Gastroesophageal sphincter (tissue), 4 donors: ENCODE measurements around the gene RPTOR. TPM values are rescaled to one million over a fixed set of nuclear protein-coding genes. Genes with fewer than 3 reads are reported as not detected.
A peak's percentile ranks its signal among the peaks of the same experiment; 100 is the strongest.
"Not testable (repeated sequence)": the region's sequence is repeated elsewhere in the genome, so short reads cannot be mapped to it uniquely, and the experiment has no call there.

Experiments used
- ATAC-seq: fragments of 150-250 bp; one replicate; pipeline ENCODE4 v1.9.1; 2016; ENCODE audit warnings: mild to moderate bottlenecking, moderate library complexity
- H3K27ac ChIP-seq, 4 donors: fragments of 200-600 bp; sonication (generic) in 3 of 4; 1 replicate in 3 of 4; 2 replicates in 1 of 4; pipeline ENCODE4 v1.5.1; 2016 to 2019
- H3K27me3 ChIP-seq: fragments of 200-600 bp; sonication (generic); one replicate; pipeline ENCODE4 v1.5.1; 2019
- H3K36me3 ChIP-seq, 2 donors: fragments of 200-600 bp; sonication (generic); one replicate each; pipeline ENCODE4 v1.5.1; 2019; ENCODE audit warnings: control low read depth in 1 of 2
- H3K4me1 ChIP-seq, 3 donors: fragments of 200-600 bp; sonication (generic); 1 replicate in 2 of 3; 2 replicates in 1 of 3; pipeline ENCODE4 v1.5.1; 2016 to 2019; ENCODE audit warnings: control low read depth in 2 of 3
- H3K4me3 ChIP-seq, 2 donors: fragments of 200-600 bp; sonication (generic); one replicate each; pipeline ENCODE4 v1.5.1; 2019; ENCODE audit warnings: mild to moderate bottlenecking in 1 of 2, moderate library complexity in 1 of 2
- H3K9me3 ChIP-seq, 3 donors: fragments of 200-600 bp; sonication (generic); one replicate each; pipeline ENCODE4 v1.5.1; 2017 to 2019; ENCODE audit warnings: control low read depth in 2 of 3
- CTCF ChIP-seq, 4 experiments: fragments of 200-600 bp in 2 of 4; fragments of 450-650 bp in 2 of 4; sonication (generic) in 1 of 4; IDR thresholded peaks; one replicate each; pipeline ENCODE4 v1.5.1; 2017 to 2019; ENCODE audit warnings: antibody characterized with exemption in 4 of 4, mild to moderate bottlenecking in 2 of 4, moderate library complexity in 2 of 4
- EP300 ChIP-seq: sonication (generic); formaldehyde crosslinking; IDR thresholded peaks from one replicate; pipeline ENCODE4 v1.6.1; 2017; ENCODE audit warnings: antibody characterized with exemption, mild to moderate bottlenecking
- POLR2A ChIP-seq, 2 donors: fragments of 450-650 bp; IDR thresholded peaks; one replicate each; pipeline ENCODE4 v1.6.1; 2017; ENCODE audit warnings: antibody characterized with exemption in 2 of 2, mild to moderate bottlenecking in 2 of 2, moderate library complexity in 1 of 2
- POLR2AphosphoS5 ChIP-seq: sonication (generic); formaldehyde crosslinking; IDR thresholded peaks from one replicate; pipeline ENCODE4 v1.6.1; 2017; ENCODE audit warnings: antibody characterized with exemption
- WGBS, 2 donors: methylation state at CpG; one replicate each; pipeline ENCODE4 v1.1.5; 2018; ENCODE audit warnings: low coverage in 1 of 2; 5-methylcytosine and 5-hydroxymethylcytosine counted together
- total RNA-seq, 4 donors: library from RNA; depleted of rRNA; stranded (reverse); fragments of >200 nt; gene quantifications; one replicate each; pipeline ENCODE4 v1.1.0, GENCODE V29; 2016

Gene RPTOR
- total RNA-seq, 4 donors from 2014 or later: 25.7 to 56.8 (median 39.7) TPM

GRCh38 chr17:80574496-80574895 lies 29.9 kb downstream of the RPTOR start:
- H3K4me3 ChIP-seq: no peak overlapping the region
- no peaks in the 10 kb centered on the region for H3K36me3 ChIP-seq
- 84 to 91% methylated on average over 2 to 3 of the region's 4 CpGs for WGBS, 2 donors
- no peaks in the 10 kb centered on the region for H3K4me1 ChIP-seq
- no peaks in the 10 kb centered on the region for H3K27me3 ChIP-seq
- H3K9me3 ChIP-seq: no peaks in the 10 kb centered on the region
- no peak overlapping the region for H3K27ac ChIP-seq
- no peak for TF ChIP-seq POLR2A (IDR thresholded peaks at IDR 0.05)
- no peak for TF ChIP-seq EP300
- TF ChIP-seq POLR2AphosphoS5: no peak
- TF ChIP-seq CTCF (IDR thresholded peaks at IDR 0.05): no peak
- ATAC-seq: no peak

DNA sequence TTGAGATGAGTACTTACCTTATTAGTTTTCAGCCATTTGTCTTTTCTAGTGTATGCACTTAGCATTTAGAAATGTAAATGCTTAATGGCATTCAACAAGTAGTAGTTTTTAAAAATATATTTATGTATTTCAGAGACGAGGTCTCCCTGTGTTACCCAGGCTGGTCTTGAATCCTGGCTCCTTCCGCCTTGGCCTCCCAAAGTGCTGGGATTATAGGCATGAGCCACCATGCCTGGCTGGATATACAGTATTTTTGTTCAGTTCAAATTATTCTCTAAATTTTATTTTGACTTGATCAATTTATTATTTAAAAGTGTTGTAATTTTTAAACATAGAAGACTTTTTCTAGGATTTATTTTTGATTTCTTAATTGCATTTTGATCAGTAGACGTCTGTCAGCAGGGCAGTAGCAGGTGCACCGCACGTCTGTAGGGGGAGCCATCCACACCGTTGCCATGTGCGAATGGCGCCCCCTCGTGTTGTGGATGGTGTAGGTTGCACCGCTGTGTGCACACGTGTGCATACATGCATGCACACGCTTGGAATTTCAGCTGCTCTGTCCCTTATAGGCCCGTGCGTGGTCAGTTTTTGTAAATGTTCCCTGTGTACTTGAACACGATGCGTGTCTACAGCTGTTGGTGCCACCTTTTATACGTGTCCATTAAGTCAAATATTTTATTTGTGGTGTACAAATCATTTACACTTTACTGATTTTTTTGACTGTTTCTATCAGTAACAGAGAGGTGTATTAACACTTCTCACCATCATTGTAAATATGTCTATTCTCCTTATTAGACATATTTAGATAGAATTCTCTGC lies 30.6 kb downstream of the RPTOR start:
- Histone ChIP-seq H3K9me3 (no peaks in the 10 kb centered on the region), H3K36me3 (no peaks in the 10 kb centered on the region), H3K27ac (no peak overlapping the region), H3K27me3 (no peaks in the 10 kb centered on the region), H3K4me1 (no peaks in the 10 kb centered on the region), H3K4me3 (no peak overlapping the region)
- WGBS, 2 donors: 30% methylated on average over 17 of the region's 17 CpGs
- peak; percentile 79 for ATAC-seq
- no peak for TF ChIP-seq POLR2A (IDR thresholded peaks at IDR 0.05)
- TF ChIP-seq CTCF (IDR thresholded peaks at IDR 0.05): peak; percentile 88 to 95 (median 94)
- no peak for TF ChIP-seq EP300

- Histone ChIP-seq H3K9me3 (no peaks in the 10 kb centered on the region), H3K27me3 (no peaks in the 10 kb centered on the region), H3K4me3 (no peak overlapping the region), H3K4me1 (no peaks in the 10 kb centered on the region), H3K36me3 (peaks cover 0 to 9% of the 10 kb centered on the region in 2 donors), H3K27ac (no peak overlapping the region)
- no peak for ATAC-seq
- 84 to 86% methylated on average over 11 to 13 of the region's 14 CpGs for WGBS, 2 donors
- no peak for TF ChIP-seq POLR2A (IDR thresholded peaks at IDR 0.05)
- no peak for TF ChIP-seq CTCF (IDR thresholded peaks at IDR 0.05)
- no peak for TF ChIP-seq EP300
- no peak for TF ChIP-seq POLR2AphosphoS5
Observed at GRCh38 chr17:80577876-80578570, 33.4 kb downstream of the RPTOR start.

DNA sequence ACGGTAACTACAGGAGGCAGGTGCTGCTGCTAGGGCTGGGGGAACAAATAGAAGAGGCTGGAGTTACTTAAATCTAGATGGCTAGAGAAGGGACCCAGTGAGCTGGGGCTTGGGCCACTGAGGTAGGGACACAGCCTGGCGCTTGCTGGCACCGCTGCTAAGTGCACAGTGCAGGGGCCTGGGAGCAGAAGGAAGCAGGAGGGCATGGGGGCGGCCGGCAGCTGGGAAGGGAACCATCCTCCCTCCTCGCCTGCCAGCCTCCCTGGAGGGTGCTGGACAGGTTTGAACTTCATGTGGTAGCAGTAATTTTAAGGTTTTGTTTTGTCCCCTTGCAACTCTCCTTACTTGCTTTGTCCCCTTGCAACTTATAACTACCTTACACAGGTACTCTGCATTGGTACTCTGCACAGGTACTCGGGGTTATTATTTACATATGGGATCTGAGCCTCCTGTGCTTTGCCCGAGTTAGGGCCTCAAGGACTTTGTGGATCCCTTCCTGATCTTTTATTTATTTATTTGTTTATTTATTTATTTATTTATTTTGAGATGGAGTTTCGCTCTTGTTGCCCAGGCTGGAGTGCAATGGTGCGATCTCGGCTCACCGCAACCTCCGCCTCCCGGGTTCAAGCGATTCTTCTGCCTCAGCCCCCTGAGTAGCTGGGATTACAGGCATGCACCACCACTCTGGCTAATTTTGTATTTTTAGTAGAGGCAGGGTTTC lies 34.2 kb downstream of the RPTOR start:
- H3K4me1 ChIP-seq, H3K27me3 ChIP-seq, H3K4me3 ChIP-seq, H3K36me3 ChIP-seq, H3K27ac ChIP-seq, H3K9me3 ChIP-seq, ATAC-seq: not testable (repeated sequence)
- WGBS, 2 donors: 73 to 94% methylated on average over 4 to 11 of the region's 15 CpGs

DNA sequence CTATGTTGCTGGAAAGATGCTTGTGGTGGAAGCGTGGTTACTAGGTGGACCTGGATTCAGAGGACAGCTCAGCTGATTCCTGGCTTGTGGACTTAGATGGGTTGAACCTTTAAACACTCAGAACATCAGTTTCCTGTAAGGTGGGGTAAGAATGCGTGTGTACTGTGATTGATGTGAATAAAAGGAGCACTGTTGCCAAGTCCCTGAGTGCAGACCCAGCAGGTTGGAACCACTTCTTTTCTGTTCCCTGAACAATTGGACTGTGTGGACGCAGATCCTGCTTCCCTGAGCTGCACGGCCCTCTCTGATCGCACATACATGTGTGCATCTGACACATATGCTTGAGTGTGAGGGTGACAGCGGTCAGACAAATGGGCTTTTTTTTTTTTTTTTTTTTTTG lies 37.5 kb downstream of the RPTOR start:
- ATAC-seq: no peak
- no peak for TF ChIP-seq EP300
- TF ChIP-seq POLR2AphosphoS5: no peak
- TF ChIP-seq CTCF (IDR thresholded peaks at IDR 0.05): no peak
- no peak for TF ChIP-seq POLR2A (IDR thresholded peaks at IDR 0.05)
- Histone ChIP-seq H3K36me3 (peaks cover 0 to 9% of the 10 kb centered on the region in 2 donors), H3K9me3 (no peaks in the 10 kb centered on the region), H3K27ac (no peak overlapping the region), H3K27me3 (no peaks in the 10 kb centered on the region), H3K4me1 (no peaks in the 10 kb centered on the region), H3K4me3 (no peak overlapping the region)
- WGBS, 2 donors: 96 to 100% methylated on average over 2 to 4 of the region's 6 CpGs
